ENCODE data around the gene DAAM1.

DNA sequence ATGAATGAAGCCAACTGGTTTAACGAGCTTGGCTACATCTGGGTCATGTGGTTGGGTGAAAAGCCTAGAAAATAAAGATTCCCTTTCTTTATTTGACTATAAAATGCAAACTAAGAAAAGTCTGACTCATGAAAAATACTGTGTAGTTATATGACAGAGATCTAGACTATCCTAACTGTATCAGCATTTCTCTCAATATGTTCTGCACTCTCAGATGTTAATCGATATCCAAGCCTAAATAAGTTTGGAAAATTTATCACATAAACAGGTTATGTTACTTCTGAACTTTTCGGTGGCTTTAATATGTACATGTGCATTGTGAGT is 133.1 kb downstream of the DAAM1 start:
- TF ChIP-seq POLR2A (IDR thresholded peaks at IDR 0.05): no peak
- TF ChIP-seq, protein P1, sequence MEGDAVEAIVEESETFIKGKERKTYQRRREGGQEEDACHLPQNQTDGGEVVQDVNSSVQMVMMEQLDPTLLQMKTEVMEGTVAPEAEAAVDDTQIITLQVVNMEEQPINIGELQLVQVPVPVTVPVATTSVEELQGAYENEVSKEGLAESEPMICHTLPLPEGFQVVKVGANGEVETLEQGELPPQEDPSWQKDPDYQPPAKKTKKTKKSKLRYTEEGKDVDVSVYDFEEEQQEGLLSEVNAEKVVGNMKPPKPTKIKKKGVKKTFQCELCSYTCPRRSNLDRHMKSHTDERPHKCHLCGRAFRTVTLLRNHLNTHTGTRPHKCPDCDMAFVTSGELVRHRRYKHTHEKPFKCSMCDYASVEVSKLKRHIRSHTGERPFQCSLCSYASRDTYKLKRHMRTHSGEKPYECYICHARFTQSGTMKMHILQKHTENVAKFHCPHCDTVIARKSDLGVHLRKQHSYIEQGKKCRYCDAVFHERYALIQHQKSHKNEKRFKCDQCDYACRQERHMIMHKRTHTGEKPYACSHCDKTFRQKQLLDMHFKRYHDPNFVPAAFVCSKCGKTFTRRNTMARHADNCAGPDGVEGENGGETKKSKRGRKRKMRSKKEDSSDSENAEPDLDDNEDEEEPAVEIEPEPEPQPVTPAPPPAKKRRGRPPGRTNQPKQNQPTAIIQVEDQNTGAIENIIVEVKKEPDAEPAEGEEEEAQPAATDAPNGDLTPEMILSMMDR (IDR thresholded peaks at IDR 0.05): no peak
- no peak for TF ChIP-seq EP300 (IDR thresholded peaks at IDR 0.05)

All from upper lobe of left lung (tissue), 4 donors.